Measurements from ENCODE around the gene BTBD16.

The BTBD16 gene

GRCh38 chr10:122271076-122271475 is at the start of gene BTBD16:
TSS of gene BTBD16 (plus strand) at chr10:122271296. CDS start at chr10:122275082, 3,786 bp downstream.
- no peak for TF ChIP-seq CTCF (IDR thresholded peaks at IDR 0.05)
- H3K4me1 ChIP-seq: no peaks in the 10 kb centered on the region

GRCh38 chr10:122221958-122222357 is 49.1 kb upstream of the BTBD16 start:
- H3K9me3 ChIP-seq (ENCODE audit: control insufficient read depth, low read length): no peaks in the 10 kb centered on the region
- H3K27ac ChIP-seq: no peak overlapping the region
- H3K4me3 ChIP-seq (ENCODE audit: low read depth, low read length): no peak overlapping the region
- no peak for TF ChIP-seq CTCF (IDR thresholded peaks at IDR 0.05)
- no peaks in the 10 kb centered on the region for H3K36me3 ChIP-seq (ENCODE audit: control insufficient read depth, insufficient read depth, low read length)
- H3K4me1 ChIP-seq: no peaks in the 10 kb centered on the region
- H3K79me2 ChIP-seq: no peaks in the 10 kb centered on the region
- no peak overlapping the region for H3K9ac ChIP-seq
- no peak overlapping the region for H3K4me2 ChIP-seq (ENCODE audit: low read length)
- no peaks in the 10 kb centered on the region for H3K27me3 ChIP-seq (ENCODE audit: control insufficient read depth, insufficient read depth, low read length)
- H2AFZ ChIP-seq: no peak overlapping the region

More at GRCh38 chr10:122271076-122271475, at the start of gene BTBD16:
- H3K9me3 ChIP-seq (ENCODE audit: control insufficient read depth, low read length): no peaks in the 10 kb centered on the region
- H3K27me3 ChIP-seq (ENCODE audit: control insufficient read depth, insufficient read depth, low read length): no peaks in the 10 kb centered on the region
- no peak within 1 kb of the TSS for H3K27ac ChIP-seq
- H2AFZ ChIP-seq: no peak within 1 kb of the TSS
- no peaks in the 10 kb centered on the region for H3K79me2 ChIP-seq
- no peaks in the 10 kb centered on the region for H3K36me3 ChIP-seq (ENCODE audit: control insufficient read depth, insufficient read depth, low read length)
- no peak within 1 kb of the TSS for H3K4me3 ChIP-seq (ENCODE audit: low read depth, low read length)
- H3K4me2 ChIP-seq (ENCODE audit: low read length): no peak within 1 kb of the TSS
- H3K9ac ChIP-seq: no peak within 1 kb of the TSS

GRCh38 chr10:122222638-122223037 is 48.5 kb upstream of the BTBD16 start:
- Histone ChIP-seq H3K4me3 (ENCODE audit: low read depth, low read length) (no peak overlapping the region), H3K4me1 (no peaks in the 10 kb centered on the region), H3K4me2 (ENCODE audit: low read length) (no peak overlapping the region), H3K27me3 (ENCODE audit: control insufficient read depth, insufficient read depth, low read length) (no peaks in the 10 kb centered on the region), H3K27ac (no peak overlapping the region), H3K9ac (no peak overlapping the region), H3K79me2 (no peaks in the 10 kb centered on the region), H2AFZ (no peak overlapping the region), H3K9me3 (ENCODE audit: control insufficient read depth, low read length) (no peaks in the 10 kb centered on the region), H3K36me3 (ENCODE audit: control insufficient read depth, insufficient read depth, low read length) (no peaks in the 10 kb centered on the region)
- no peak for TF ChIP-seq CTCF (IDR thresholded peaks at IDR 0.05)

- H3K27ac ChIP-seq: no peak overlapping the region
- H3K4me2 ChIP-seq (ENCODE audit: low read length): no peak overlapping the region
- no peaks in the 10 kb centered on the region for H3K9me3 ChIP-seq (ENCODE audit: control insufficient read depth, low read length)
- no peak overlapping the region for H3K4me3 ChIP-seq (ENCODE audit: low read depth, low read length)
- H3K9ac ChIP-seq: no peak overlapping the region
- H3K79me2 ChIP-seq: no peaks in the 10 kb centered on the region
- H3K4me1 ChIP-seq: no peaks in the 10 kb centered on the region
- H3K27me3 ChIP-seq (ENCODE audit: control insufficient read depth, insufficient read depth, low read length): no peaks in the 10 kb centered on the region
- H2AFZ ChIP-seq: no peak overlapping the region
- no peak for TF ChIP-seq CTCF (IDR thresholded peaks at IDR 0.05)
- no peaks in the 10 kb centered on the region for H3K36me3 ChIP-seq (ENCODE audit: control insufficient read depth, insufficient read depth, low read length)
Measured at GRCh38 chr10:122224159-122224558, 46.9 kb upstream of the BTBD16 start.

GRCh38 chr10:122225330-122225729 is 45.8 kb upstream of the BTBD16 start:
- H3K4me2 ChIP-seq (ENCODE audit: low read length): no peak overlapping the region
- H3K27ac ChIP-seq: no peak overlapping the region
- H2AFZ ChIP-seq: no peak overlapping the region
- no peak for TF ChIP-seq CTCF (IDR thresholded peaks at IDR 0.05)
- H3K36me3 ChIP-seq (ENCODE audit: control insufficient read depth, insufficient read depth, low read length): no peaks in the 10 kb centered on the region
- no peaks in the 10 kb centered on the region for H3K9me3 ChIP-seq (ENCODE audit: control insufficient read depth, low read length)
- H3K9ac ChIP-seq: no peak overlapping the region
- no peaks in the 10 kb centered on the region for H3K79me2 ChIP-seq
- H3K27me3 ChIP-seq (ENCODE audit: control insufficient read depth, insufficient read depth, low read length): no peaks in the 10 kb centered on the region
- no peaks in the 10 kb centered on the region for H3K4me1 ChIP-seq
- no peak overlapping the region for H3K4me3 ChIP-seq (ENCODE audit: low read depth, low read length)

All from parathyroid adenoma (tissue), 2 donors.